NCI-H2107 (cell line): ENCODE data around the gene PLXNA4.

ENCODE experiments used
- DNase-seq: peaks from one replicate; lab custom pipeline; 2025; lab: John Stamatoyannopoulos, UW

PLXNA4 gene

GRCh38 chr7:132352800-132353199 lies 223.5 kb downstream of the PLXNA4 start:
- DNase-seq, result no peak

DNA sequence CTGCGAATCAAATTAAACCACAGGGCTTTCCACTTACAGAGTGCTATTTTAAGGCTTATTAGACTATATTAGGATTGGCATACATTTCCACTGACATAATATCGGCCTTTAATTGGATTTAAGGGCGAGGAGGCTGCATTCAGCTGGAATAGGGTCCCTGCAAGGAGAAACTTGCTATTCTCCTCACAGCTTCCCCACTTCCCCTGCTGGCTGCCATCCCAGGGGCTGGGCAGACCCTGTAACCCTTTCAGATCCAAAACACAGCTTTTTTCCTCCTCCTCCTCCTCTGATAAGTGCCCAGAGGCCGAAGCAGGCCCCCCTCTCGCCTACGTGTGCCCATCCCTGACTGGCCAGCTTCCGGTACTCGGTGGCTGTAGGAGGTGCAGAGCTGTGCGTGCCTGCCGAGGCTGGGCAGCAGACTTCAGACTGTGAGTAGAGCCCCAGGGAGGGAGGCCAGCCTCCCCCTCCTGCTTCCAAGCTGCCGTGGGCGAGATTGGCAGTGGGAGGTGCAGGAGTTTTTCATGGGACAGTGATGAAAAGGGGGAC lies 224.2 kb downstream of the PLXNA4 start:
- no peak for DNase-seq

DNA sequence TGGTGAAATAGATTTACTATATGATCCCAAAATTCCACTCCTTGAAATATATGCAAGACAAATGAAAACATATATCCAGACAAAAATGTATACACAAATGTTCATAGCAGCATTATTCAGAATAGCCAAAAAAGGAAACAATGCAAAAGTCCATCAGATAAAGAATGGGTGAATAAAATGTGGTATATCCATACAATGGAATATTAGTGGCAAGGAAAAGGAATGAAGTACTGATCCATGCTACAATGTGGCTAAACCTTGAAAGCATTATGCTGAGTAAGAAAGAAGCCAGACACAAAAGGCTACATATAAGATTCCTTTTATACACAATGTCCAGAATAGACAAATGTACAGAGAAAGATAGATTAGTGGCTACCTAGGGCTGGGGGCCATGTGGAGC lies 225.5 kb downstream of the PLXNA4 start:
- DNase-seq, result no peak

GRCh38 chr7:132349075-132349474 lies 227.2 kb downstream of the PLXNA4 start:
- no peak for DNase-seq

DNA sequence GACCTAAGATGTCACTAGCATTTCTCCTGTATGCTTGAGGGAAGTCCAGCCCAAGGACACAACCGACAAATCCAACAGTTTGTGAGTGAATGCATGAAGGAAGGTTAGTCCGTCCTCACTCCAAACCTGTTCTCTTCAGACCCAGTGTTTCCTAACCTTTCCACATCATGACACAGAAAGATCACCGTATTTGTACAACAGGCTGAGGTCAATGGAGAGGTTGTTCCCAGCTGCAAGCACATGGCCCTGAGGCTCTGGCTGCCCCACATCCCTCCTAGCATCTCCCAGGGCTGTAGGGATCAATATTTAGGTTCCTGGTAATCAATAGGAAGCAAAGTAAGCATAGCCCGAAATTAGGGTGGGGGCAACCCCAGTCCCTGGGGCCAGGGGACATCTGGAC lies 227.9 kb downstream of the PLXNA4 start:
- no peak for DNase-seq

DNA sequence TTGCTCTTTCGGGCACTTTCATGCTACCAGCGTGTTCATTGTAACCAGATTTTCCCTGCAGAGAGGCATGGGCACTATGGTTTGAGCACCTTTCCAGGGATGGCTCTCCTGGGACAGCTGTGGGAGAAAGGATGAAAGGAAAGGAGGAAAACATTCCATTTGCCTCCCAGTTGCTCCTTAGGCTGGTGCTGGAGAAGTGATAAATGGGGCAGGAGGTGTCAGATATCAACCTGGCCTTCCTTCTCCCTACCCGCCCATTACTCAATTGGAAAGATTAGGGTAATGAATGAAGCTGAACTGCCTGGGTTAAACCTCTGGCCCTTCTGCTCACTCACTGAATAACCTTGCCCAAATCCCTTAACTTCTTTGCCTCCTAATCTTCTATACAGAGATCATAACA lies 228.4 kb downstream of the PLXNA4 start:
- no peak for DNase-seq

DNA sequence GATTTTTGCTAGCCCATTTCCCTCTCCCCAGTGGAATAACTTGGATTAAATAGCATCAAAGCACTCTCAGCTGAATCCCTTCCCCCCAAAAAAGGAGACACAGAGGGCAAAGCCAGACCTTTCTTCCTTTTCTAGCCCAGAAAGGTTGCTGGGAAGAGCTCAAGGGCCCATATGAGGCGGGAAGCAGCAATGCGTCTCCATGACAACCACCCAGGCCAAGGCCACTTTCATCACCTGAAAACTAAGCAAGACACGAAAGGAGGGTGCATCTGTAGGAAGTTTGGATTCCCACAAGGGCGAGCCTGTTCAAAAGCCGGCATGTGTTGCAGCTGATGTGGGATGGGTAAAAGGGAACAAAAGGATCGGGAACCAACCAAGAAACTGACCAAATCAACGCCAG lies 229.1 kb downstream of the PLXNA4 start:
- DNase-seq, result no peak

- DNase-seq, result no peak
Observed at GRCh38 chr7:132345543-132346129, 230.6 kb downstream of the PLXNA4 start.

- DNase-seq, result no peak
Observed at GRCh38 chr7:132345030-132345429, 231.2 kb downstream of the PLXNA4 start.

GRCh38 chr7:132343199-132343598 lies 233.1 kb downstream of the PLXNA4 start:
- DNase-seq, result no peak

GRCh38 chr7:132337450-132338080 lies 238.7 kb downstream of the PLXNA4 start:
- no peak for DNase-seq

DNA sequence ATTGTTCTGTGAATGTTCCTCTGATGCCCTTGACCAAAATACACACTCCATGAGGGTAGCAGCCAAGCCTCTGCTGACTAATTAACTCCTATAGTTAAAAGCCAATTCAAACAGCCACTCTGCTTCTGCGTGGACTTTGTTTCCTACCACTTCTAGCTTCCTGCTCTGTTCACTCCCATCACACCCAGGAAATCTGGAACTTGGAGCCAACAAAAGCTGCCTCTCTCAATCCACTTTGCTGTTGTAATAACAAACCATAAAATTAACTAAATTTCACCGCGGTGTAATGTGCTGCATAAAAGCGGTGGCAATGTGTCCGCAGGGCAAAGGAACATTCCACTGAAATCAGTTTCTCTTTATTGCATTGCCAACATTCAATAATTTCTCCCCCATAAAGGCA lies 239.5 kb downstream of the PLXNA4 start:
- no peak for DNase-seq

GRCh38 chr7:132333301-132333700 lies 243.0 kb downstream of the PLXNA4 start:
- DNase-seq, result no peak

DNA sequence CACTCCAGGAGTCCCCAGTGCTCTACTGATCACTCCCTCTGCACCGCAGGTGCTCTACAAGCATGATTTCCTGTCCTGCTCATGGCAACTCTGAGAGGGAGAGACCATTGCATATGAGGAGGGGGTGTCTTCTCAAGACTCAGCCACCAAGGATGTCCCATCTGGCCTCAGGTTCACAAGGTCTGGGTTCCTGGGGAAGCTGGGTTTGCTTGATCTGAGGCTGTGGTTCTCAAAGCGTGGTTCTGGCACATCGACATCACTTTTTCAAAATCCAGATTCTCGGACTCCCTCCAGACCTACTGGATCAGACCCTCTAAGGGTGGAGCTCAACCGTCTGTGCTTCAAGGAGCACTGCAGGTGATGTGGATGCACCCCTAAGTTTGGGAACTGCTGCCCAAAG lies 247.5 kb downstream of the PLXNA4 start:
- DNase-seq, result no peak

DNA sequence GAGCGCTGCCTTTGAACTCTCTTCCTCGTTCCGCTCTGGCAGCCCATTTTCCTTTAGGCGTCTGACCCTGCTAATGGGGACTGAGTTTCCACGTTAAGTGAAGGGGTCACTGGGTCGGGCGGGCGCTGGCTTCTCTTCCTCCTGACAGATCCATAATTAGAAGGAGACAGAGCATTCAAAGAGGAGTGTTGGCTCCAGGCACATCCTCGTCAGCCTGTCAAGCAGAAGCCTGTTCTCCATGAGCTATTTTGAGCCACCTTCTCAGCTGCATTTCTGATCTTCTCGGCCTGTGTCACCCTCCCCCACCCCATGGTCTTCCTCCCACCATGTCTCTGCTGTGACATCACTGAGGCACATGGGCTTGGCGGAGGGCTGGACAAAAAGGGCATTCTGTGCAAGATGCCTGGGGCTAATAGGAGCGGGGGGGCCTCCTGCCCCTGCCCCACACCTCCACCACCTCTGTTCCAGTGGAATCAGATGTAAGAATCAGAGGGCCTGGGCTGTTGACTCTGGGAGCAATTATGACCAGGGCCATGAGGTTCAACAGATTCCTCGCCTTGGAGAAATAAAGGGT lies 248.1 kb downstream of the PLXNA4 start:
- no peak for DNase-seq

DNA sequence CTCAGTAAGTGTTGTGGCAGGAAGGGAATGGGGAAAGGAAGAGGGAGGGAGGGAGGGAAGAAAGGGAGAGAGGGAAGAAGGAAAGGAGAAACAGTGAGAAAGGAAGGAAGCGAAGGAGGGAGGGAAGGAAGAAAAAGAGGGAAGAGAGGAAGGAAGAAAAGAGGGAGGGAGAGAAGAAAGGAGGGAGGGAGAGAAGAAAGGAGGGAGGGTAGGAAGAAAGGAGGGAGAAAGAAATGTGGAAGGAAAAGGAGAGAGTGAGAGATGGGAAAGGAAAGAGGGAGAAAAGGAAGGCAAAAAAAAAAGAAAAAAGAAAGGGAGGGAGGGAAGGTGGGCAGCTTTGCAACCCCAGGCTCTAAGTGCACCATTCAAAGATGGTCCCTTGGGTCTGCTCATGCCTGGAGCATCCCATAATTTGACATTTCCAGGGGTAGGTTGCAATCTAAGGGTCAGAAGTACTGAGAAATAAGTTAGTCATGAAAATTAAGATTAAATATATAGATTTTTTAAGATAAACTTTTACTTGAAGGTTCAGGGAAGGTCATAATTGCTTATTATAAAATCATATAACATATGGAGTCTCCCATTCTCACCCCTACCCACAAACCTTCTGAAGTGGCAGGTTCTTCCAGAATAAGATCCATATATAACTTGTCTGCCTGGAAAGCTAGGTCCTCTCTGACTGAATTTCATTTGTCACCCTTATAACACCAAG lies 249.2 kb downstream of the PLXNA4 start:
- DNase-seq, result no peak

GRCh38 chr7:132322970-132323369 lies 253.3 kb downstream of the PLXNA4 start:
- no peak for DNase-seq

- DNase-seq, result no peak
Observed at GRCh38 chr7:132321387-132321786, 254.9 kb downstream of the PLXNA4 start.

DNA sequence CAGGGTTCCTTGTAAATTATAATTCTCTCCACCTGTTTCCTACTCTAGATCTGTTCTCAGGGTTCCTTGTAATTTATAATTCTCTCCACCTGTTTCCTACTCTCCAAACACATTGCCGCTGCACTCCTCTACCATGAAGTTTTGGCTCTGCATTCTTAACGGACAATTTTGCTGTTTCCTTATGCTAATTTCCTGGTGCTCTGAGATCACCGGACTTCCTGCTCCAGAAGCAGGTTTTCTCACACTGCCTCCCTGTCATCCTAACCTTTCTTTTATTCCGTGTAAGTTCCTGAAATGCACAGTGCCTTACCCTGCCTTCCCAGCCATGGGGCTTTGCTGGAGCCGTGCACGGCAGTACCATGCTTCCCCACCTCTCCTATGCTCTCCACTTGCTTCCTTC lies 256.8 kb downstream of the PLXNA4 start:
- no peak for DNase-seq

DNA sequence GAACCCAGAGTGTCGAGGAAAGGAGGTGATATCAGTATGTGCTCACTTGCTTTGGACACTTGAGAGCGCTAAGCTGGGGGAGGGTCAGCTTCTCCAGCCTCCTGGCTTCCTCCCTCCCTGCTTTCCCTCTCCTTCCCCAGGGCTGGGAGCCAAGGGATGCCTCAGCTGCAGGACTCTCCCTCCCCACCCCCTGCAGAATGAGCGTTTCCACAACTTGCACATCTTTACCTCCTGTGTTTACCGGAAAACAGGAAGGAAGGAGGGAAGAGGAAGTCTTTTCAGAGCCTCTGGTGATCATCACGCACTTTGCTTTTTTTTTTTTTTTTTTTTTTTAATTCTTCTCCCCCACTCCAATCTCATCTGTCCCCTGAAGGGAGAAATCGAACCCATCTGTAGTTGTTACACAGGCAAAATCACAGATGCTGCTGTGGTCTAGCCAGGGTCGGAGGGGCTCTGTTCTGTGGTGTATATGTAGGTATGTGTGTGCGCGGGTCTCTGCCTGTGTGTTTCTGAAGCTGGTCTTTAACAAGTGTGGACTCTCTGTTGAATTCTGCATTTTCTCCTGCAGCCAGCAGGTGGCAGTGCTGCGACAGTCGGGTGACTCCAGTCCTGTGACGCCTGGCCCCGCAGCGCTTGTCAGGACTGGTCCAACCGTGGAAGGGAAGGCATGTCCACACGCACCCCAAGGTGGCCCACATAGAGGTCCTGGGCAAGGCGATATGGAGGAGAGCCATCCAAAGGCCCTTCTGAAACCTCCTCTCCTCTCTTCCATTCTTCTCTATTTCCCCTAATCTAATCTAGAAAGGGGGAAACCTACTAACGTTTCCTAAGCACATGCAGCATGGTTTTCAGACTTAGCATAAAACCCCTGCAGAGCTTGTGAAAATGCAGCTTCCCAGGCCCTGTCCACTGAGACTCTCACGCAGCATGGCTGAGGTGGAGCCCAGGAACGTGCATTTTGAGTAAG lies 257.6 kb downstream of the PLXNA4 start:
- peak; percentile 52 for DNase-seq

DNA sequence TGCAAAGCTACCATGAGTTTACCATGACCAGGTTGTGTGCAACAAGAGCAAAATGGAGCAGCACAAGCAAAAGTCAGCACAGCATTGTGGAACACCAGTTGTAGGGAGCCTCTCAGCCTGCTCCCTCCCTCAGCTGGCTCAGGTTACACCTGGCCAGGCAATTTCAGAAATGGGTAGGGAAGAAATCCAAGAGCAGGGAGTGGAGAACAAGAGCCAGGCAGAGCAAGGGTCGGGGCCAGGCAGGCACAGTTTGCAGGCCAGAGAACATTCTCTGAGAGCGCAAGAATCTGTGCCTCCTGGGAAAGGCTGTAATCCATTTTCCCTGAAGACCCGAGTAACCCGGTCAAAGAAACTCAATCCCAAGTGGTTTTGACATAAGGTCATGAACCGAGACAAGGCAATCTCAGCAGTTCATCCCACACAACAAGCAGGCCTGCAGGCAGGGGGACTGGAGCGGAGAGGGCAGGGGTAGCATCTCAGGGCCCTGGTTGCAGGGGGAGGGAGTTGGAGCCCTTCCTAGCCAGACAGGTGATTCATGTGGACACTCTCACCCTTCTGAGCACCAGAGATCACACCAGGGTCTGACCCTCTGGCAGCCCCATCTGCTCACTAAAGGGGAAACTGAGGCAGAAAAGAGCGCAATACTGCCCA lies 258.4 kb downstream of the PLXNA4 start:
- DNase-seq, result no peak
